ENCODE measurements around the gene FBXL16. TPM values are rescaled to one million over a fixed set of nuclear protein-coding genes. Genes with fewer than 3 reads are reported as not detected.

Gene FBXL16
- total and polyA plus RNA-seq, 9 of the 15 experiments (the other 6 are each of a cell fraction or from before 2014, with no cell fraction given) = 0.21 to 8.2 (median 1.7) TPM

DNA sequence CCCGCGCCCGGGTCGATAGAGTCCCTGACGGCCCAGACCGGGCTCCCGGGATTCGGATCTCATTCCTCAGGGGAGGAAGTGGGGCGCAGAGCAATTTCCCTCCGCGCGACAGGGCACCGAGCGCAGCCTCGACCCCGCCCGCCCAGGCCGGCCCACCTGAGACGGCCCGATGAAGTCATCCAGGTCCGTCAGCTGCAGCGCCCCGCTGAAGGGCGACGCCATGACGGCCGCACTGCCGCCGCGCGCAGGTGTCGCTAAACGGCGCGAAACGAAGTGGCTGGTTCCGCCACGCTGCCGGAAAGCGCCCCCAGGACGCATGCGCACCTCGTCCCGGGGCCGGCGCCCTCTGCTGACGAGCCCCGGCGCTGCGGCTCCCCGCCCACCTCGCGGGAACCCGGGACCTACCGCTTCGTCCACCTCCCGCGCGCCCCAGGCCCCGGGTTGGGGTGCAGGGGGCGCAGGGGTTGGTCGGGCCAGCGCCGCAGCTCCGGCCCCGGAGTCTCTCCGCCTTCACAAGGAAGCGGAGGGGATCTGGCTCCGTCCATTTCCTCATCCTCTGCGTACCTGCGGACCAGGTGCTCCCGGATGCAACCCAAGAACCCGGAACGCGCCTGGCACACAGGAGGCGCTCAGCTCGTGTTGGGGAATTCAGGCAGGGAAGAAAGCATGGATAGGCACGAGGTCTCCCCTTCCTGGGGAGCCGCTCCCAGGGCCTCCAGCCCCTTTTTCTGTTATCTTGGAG, 35.3 kb upstream of the FBXL16 start, which contains the start of gene CIAO3 (continued):
- TF ChIP-seq MAFG (tag; conservative IDR thresholded peaks at IDR 0.05) = no peak
- no peak for TF ChIP-seq NCOA4 (IDR thresholded peaks at IDR 0.05; ENCODE audit: partially characterized antibody)
- TF ChIP-seq, protein P1, sequence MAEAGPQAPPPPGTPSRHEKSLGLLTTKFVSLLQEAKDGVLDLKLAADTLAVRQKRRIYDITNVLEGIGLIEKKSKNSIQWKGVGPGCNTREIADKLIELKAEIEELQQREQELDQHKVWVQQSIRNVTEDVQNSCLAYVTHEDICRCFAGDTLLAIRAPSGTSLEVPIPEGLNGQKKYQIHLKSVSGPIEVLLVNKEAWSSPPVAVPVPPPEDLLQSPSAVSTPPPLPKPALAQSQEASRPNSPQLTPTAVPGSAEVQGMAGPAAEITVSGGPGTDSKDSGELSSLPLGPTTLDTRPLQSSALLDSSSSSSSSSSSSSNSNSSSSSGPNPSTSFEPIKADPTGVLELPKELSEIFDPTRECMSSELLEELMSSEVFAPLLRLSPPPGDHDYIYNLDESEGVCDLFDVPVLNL (CRISPR knock-in tag; IDR thresholded peaks at IDR 0.05; ENCODE audit: low read depth) = no peak; the same call in 1 of the 2 replicates
- TF ChIP-seq E2F3 (CRISPR knock-in tag; IDR thresholded peaks at IDR 0.05) = 0 out of 2 replicates have a peak, but pooled peaks have one; percentile 65
- TF ChIP-seq, protein P2, sequence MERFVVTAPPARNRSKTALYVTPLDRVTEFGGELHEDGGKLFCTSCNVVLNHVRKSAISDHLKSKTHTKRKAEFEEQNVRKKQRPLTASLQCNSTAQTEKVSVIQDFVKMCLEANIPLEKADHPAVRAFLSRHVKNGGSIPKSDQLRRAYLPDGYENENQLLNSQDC (CRISPR knock-in tag; IDR thresholded peaks at IDR 0.05) = peak; percentile 49; the same call in 1 of the 2 replicates
- TF ChIP-seq, protein P3, sequence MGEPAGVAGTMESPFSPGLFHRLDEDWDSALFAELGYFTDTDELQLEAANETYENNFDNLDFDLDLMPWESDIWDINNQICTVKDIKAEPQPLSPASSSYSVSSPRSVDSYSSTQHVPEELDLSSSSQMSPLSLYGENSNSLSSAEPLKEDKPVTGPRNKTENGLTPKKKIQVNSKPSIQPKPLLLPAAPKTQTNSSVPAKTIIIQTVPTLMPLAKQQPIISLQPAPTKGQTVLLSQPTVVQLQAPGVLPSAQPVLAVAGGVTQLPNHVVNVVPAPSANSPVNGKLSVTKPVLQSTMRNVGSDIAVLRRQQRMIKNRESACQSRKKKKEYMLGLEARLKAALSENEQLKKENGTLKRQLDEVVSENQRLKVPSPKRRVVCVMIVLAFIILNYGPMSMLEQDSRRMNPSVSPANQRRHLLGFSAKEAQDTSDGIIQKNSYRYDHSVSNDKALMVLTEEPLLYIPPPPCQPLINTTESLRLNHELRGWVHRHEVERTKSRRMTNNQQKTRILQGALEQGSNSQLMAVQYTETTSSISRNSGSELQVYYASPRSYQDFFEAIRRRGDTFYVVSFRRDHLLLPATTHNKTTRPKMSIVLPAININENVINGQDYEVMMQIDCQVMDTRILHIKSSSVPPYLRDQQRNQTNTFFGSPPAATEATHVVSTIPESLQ (CRISPR knock-in tag; IDR thresholded peaks at IDR 0.05) = peak; percentile 75; the same call in 1 of the 2 replicates
- no peak for TF ChIP-seq TAF9B (IDR thresholded peaks at IDR 0.05; ENCODE audit: partially characterized antibody)
- TF ChIP-seq MIER1 (IDR thresholded peaks at IDR 0.05; ENCODE audit: low read depth) = no peak
- TF ChIP-seq PHF20 (IDR thresholded peaks at IDR 0.05; ENCODE audit: partially characterized antibody) = peak; percentile 85
- no peak for TF ChIP-seq SREBF2 (CRISPR knock-in tag; IDR thresholded peaks at IDR 0.05)
- peak; percentile 83 for TF ChIP-seq MYC (IDR thresholded peaks at IDR 0.05; ENCODE audit: low read depth, low read length)
- no peak; the same call in 1 of the 2 replicates for TF ChIP-seq MYC (CRISPR knock-in tag; IDR thresholded peaks at IDR 0.05; ENCODE audit: borderline replicate concordance, low read depth)
- TF ChIP-seq STAG1 (CRISPR knock-in tag; IDR thresholded peaks at IDR 0.05; ENCODE audit: borderline replicate concordance) = no peak
- TF ChIP-seq SMARCB1 (IDR thresholded peaks at IDR 0.05; ENCODE audit: insufficient read length, low read depth) = no peak
- 0 out of 2 replicates have a peak, but pooled peaks have one; percentile 3 for TF ChIP-seq NFIC (IDR thresholded peaks at IDR 0.05)
- TF ChIP-seq, protein P4, sequence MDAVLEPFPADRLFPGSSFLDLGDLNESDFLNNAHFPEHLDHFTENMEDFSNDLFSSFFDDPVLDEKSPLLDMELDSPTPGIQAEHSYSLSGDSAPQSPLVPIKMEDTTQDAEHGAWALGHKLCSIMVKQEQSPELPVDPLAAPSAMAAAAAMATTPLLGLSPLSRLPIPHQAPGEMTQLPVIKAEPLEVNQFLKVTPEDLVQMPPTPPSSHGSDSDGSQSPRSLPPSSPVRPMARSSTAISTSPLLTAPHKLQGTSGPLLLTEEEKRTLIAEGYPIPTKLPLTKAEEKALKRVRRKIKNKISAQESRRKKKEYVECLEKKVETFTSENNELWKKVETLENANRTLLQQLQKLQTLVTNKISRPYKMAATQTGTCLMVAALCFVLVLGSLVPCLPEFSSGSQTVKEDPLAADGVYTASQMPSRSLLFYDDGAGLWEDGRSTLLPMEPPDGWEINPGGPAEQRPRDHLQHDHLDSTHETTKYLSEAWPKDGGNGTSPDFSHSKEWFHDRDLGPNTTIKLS (IDR thresholded peaks at IDR 0.05; ENCODE audit: borderline replicate concordance, low read depth) = peak; percentile 77
- TF ChIP-seq NFATC3 (IDR thresholded peaks at IDR 0.05) = no peak
- no peak for TF ChIP-seq KDM1A (IDR thresholded peaks at IDR 0.05)
- 0 out of 4 replicates have a peak, but pooled peaks of 1 of the 2 experiments have one; percentile 74 for TF ChIP-seq UBTF (IDR thresholded peaks at IDR 0.05; ENCODE audit: borderline replicate concordance in 1 of 2, low read depth in 2 of 2, low read length in 2 of 2)
- TF ChIP-seq SOX6 (IDR thresholded peaks at IDR 0.05) = no peak

Measured in K562 (cell line).